Right hindlimb (tissue), 1 donor: ENCODE data around the gene SCIMP.
"Not testable (repeated sequence)": the region's sequence is repeated elsewhere in the genome, so short reads cannot be mapped to it uniquely, and the experiment has no call there.

Source experiments
- DNase-seq: peaks from one replicate; pipeline ENCODE4 v3.0.0-alpha.2; 2018

The SCIMP gene

GRCh38 chr17:5237541-5238016 is 2.9 kb upstream of the SCIMP start:
- DNase-seq, result no peak

- DNase-seq, result no peak
Observed at GRCh38 chr17:5236938-5237540, 2.4 kb upstream of the SCIMP start.

- DNase-seq, result not testable (repeated sequence)
Observed at GRCh38 chr17:5233492-5233891, 1.2 kb downstream of the SCIMP start.

- DNase-seq, result no peak
Observed at GRCh38 chr17:5226940-5227878, 7.5 kb downstream of the SCIMP start.

- DNase-seq, result no peak
Observed at GRCh38 chr17:5225668-5226457, 8.8 kb downstream of the SCIMP start.

GRCh38 chr17:5221912-5222311 is 12.7 kb downstream of the SCIMP start:
- DNase-seq, result not testable (repeated sequence)

- DNase-seq, result no peak
Observed at GRCh38 chr17:5220074-5220473, 14.6 kb downstream of the SCIMP start.

GRCh38 chr17:5219536-5219935 is 15.1 kb downstream of the SCIMP start:
- no peak for DNase-seq

- DNase-seq, result not testable (repeated sequence)
Observed at GRCh38 chr17:5217562-5217961, 17.1 kb downstream of the SCIMP start.

GRCh38 chr17:5211458-5211857 is 23.2 kb downstream of the SCIMP start:
- DNase-seq, result no peak

GRCh38 chr17:5210614-5211252 is 23.9 kb downstream of the SCIMP start:
- no peak for DNase-seq

GRCh38 chr17:5210091-5210490 is 24.6 kb downstream of the SCIMP start:
- no peak for DNase-seq

GRCh38 chr17:5209396-5209795 is 25.3 kb downstream of the SCIMP start:
- DNase-seq, result no peak

GRCh38 chr17:5203908-5204294 is 30.8 kb downstream of the SCIMP start:
- no peak for DNase-seq

- no peak for DNase-seq
Observed at GRCh38 chr17:5203178-5203907, 31.3 kb downstream of the SCIMP start.

- no peak for DNase-seq
Observed at GRCh38 chr17:5201011-5201410, 33.6 kb downstream of the SCIMP start.

- no peak for DNase-seq
Observed at GRCh38 chr17:5200360-5200759, 34.3 kb downstream of the SCIMP start.

GRCh38 chr17:5198472-5198871 is 36.2 kb downstream of the SCIMP start:
- no peak for DNase-seq

GRCh38 chr17:5194346-5194745 is 40.3 kb downstream of the SCIMP start:
- no peak for DNase-seq

GRCh38 chr17:5191541-5192417 is 42.9 kb downstream of the SCIMP start, which contains the start of gene ZNF594:
Gene ZNF594, minus strand, starts transcription at chr17:5191868. Its CDS starts 7,612 bp downstream, at chr17:5184256.
- peak; percentile 98 for DNase-seq

GRCh38 chr17:5184288-5184687 is 50.4 kb downstream of the SCIMP start:
- no peak for DNase-seq
